Large intestine (tissue), 3 donors: ENCODE data around the gene ZNF516. TPM values are rescaled to one million over a fixed set of nuclear protein-coding genes. Genes with fewer than 3 reads are reported as not detected.

ENCODE experiments used
- DNase-seq, 2 donors: peaks; one replicate each; pipeline versions ENCODE4 v3.0.0 to v3.0.0-alpha.2; 2013
- H3K27ac ChIP-seq: one replicate; pipeline ENCODE4 v1.5.1; 2013; ENCODE audit warnings: low read length
- H3K27me3 ChIP-seq: 2 replicates; pipeline ENCODE4 v1.6.1; 2013; ENCODE audit warnings: low read length; ENCODE audit not compliant: control insufficient read depth, insufficient read depth
- H3K36me3 ChIP-seq: 2 replicates; pipeline ENCODE4 v1.6.1; 2013; ENCODE audit warnings: low read length; ENCODE audit not compliant: control insufficient read depth, insufficient read depth
- H3K4me1 ChIP-seq: one replicate; pipeline ENCODE4 v1.6.1; 2013; ENCODE audit warnings: low read length; ENCODE audit not compliant: control insufficient read depth, insufficient read depth
- H3K4me3 ChIP-seq: one replicate; pipeline ENCODE4 v1.5.1; 2013; ENCODE audit warnings: low read length
- H3K9me3 ChIP-seq: one replicate; pipeline ENCODE4 v1.6.1; 2013; ENCODE audit warnings: mild to moderate bottlenecking, low read depth, low read length, moderate library complexity; ENCODE audit not compliant: control insufficient read depth
- WGBS: methylation state at CpG from one replicate; pipeline ENCODE4 v1.1.5; 2013; ENCODE audit warnings: low lambda C conversion rate; ENCODE audit not compliant: insufficient coverage; 5-methylcytosine and 5-hydroxymethylcytosine counted together
- polyA plus RNA-seq: library from polyadenylated mRNA; unstranded; fragments of 120-200 nt; gene quantifications from one replicate; pipeline ENCODE4 v1.2.1, GENCODE V29; 2013

ZNF516 gene
- polyA plus RNA-seq, 1 donor = 18.4 TPM

DNA sequence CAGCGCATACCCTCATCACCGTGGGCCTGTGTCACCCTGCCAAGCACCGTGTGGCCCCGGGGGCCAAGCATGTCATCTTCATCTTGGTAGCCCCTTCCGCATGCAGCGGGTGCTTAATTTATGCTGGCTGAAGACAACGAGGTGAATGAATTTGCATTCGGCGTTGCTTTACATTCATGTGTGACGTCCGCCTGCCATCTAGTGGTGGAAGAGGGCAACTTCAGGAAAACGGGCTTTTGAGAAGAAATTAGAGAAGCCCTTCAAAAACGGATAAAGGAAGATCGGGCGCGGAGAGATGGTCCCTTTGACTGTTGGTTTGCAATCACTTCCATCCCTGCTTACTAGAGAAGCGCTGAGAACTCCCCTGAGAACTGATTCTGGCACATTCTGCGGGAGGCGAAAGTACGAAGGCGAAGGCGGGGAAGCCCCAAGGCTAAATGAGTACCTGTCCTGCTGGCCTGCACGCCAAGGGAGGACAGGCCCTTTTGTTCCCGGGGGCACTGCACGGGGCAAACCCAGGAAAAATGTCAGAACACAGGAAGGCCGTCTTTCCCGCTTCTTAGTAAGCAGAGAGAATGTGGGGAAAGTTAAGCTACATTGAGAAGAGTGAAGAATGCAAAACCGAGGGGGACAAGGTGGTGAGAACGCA, 145.9 kb downstream of the ZNF516 start:
- Histone ChIP-seq H3K27ac (no peak overlapping the region), H3K4me3 (no peak overlapping the region), H3K9me3 (peaks cover 6% of the 10 kb centered on the region), H3K27me3 (no peaks in the 10 kb centered on the region), H3K36me3 (no peaks in the 10 kb centered on the region), H3K4me1 (peaks cover 12% of the 10 kb centered on the region)
- peak; percentile 40 to 55 for DNase-seq
- 33% methylated on average over 5 of the region's 29 CpGs for WGBS

DNA sequence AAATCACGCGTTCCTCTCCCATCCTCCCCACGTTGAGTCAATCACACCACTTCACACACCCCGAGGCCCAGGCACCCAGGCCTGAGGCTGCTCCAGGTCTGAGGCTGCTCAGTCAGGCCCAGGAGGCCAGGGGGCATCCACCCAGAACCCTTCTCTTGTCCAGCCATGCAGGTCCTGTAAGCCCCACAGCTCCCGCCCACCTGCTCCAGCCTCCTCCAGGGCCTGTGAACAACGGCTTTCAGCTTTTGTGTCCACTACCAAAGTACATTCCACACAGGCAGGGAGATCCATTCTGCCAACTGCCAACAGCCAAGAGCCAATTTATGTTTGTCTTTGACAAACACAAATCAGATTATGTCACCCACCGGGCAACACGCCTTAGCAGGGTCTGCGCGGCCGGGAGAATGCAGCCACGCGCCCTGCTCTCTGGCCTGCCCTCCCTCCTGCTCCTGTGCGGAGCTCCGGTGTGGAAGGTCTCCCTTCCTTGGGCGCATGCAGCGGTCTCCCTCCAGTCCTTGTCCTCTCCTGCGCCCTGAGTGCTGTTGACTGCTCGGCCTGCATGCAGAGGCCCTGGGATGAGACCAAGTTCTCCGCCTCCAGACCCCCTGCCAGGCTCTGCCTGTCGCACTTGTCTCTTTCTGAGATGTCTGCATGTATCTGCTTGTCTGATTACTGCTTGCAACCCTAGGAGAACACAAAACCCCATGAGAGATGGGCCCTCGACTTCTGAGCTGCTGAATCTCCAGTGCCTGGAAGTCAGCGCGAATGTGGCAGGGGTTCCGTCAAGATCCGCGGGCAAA, 146.6 kb downstream of the ZNF516 start:
- no peak overlapping the region for H3K4me3 ChIP-seq
- H3K9me3 ChIP-seq = peaks cover 6% of the 10 kb centered on the region
- H3K27ac ChIP-seq = no peak overlapping the region
- no CpG with 5 or more reads among the region's 27 CpGs for WGBS
- DNase-seq = peak in 1 of 2 donors; percentile 19
- H3K36me3 ChIP-seq = no peaks in the 10 kb centered on the region
- peaks cover 12% of the 10 kb centered on the region for H3K4me1 ChIP-seq
- H3K27me3 ChIP-seq = no peaks in the 10 kb centered on the region

DNA sequence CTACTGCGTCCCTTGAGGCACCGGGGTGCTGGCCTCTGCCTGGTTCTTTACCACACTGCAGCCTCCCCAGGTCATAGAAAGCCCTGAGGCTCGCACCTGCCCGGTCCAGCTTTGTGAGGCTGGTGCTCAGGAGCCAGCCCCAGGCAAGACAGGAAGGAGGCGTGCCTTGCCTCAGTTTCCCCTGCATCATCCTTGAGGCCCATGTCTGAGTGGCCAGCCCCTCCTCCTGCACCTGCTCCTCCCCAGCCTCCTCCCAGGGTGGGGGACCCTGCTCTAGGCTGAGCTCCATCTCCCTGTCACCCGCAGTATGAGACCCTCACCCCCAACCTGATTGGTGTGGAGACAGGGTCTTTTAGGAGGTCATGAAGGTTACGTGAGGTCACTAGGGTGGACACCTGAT, 147.7 kb downstream of the ZNF516 start:
- Histone ChIP-seq H3K27me3 (no peaks in the 10 kb centered on the region), H3K36me3 (no peaks in the 10 kb centered on the region), H3K9me3 (peaks cover 6% of the 10 kb centered on the region), H3K4me3 (no peak overlapping the region), H3K4me1 (peaks cover 11% of the 10 kb centered on the region), H3K27ac (no peak overlapping the region)
- WGBS = no CpG with 5 or more reads among the region's 7 CpGs
- DNase-seq = no peak

DNA sequence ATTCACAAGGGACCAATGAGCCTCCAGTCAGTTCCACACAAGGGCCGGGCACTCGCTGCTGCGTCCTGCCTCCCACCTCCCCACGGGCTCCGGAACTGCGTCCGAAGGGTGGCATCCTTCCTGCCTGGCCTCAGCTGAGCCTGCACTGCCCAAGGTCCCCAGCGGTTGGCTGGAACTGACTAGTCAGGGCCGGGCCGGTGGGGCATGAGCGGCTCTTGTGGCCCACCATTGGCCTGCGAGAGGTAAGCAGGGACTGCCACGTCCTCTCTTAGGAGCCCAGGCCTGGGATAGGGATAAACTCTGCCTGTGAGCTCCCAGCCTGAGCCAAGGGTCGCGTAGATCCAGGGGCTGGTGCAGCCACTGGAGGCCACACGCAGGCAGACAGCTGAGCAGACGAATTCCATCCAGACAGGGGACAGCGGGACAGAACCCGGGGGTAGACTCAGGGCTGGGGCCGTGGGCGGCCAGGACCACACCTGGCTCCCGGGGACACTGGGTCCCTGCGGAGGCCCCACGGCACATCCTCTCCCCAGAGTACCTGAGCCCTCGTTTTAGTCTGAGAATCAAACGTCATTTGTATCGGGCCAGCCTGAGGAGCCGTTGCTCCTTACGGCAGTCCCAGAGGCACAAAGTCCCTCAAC, 148.4 kb downstream of the ZNF516 start:
- Histone ChIP-seq H3K27ac (no peak overlapping the region), H3K27me3 (no peaks in the 10 kb centered on the region), H3K36me3 (no peaks in the 10 kb centered on the region), H3K9me3 (peaks cover 6% of the 10 kb centered on the region), H3K4me3 (no peak overlapping the region), H3K4me1 (peaks cover 9% of the 10 kb centered on the region)
- DNase-seq = no peak
- WGBS = no CpG with 5 or more reads among the region's 29 CpGs

DNA sequence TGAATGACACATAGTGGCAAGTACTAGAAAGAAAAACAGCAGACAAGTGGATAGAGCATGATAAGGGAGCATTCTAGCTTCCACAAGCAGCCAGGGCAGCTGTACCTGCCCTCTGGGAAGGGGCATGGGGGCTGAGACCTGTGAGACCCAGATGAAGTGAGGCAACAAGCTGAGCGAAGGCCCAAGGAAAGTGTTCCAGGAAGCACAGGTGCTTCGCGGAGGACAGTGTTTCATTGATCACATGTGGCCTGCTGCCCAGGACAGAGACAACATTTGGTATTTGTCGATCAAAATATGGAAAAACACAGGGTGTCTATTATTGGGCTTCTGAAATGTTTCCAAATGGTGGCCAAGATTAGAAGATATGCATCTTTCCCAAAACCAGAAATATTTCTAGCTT, 149.1 kb downstream of the ZNF516 start:
- no peak overlapping the region for H3K4me3 ChIP-seq
- no peak overlapping the region for H3K27ac ChIP-seq
- H3K27me3 ChIP-seq = no peaks in the 10 kb centered on the region
- peaks cover 9% of the 10 kb centered on the region for H3K4me1 ChIP-seq
- H3K36me3 ChIP-seq = no peaks in the 10 kb centered on the region
- H3K9me3 ChIP-seq = peaks cover 6% of the 10 kb centered on the region
- no CpG with 5 or more reads among the region's 4 CpGs for WGBS
- no peak for DNase-seq

DNA sequence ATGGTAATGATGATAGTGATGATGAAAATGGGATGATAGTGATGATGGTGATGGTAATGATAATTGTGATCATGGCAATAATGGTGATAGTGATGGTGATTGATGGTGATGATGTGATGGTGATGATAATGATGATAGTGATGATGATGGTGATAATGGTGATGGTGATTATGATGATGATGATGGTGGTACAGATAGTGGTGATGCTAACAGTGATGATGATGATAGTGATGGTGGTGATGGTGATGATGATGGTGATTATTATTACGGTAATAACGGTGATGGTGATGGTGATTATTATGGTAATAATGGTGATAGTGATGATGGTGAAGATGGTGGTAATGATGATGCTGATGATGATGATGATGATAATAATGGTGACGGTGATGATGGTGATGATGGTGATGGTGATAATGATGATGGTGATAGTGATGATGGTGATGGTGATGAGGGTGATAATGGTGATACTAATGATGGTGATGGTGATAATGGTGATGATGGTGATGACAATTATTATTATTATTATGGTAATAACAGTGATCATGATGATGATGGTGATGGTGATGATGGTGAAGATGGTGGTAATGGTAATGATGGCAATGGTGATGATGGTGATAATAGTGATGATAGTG, 151.0 kb downstream of the ZNF516 start:
- no peak for DNase-seq
- no peak overlapping the region for H3K4me3 ChIP-seq

DNA sequence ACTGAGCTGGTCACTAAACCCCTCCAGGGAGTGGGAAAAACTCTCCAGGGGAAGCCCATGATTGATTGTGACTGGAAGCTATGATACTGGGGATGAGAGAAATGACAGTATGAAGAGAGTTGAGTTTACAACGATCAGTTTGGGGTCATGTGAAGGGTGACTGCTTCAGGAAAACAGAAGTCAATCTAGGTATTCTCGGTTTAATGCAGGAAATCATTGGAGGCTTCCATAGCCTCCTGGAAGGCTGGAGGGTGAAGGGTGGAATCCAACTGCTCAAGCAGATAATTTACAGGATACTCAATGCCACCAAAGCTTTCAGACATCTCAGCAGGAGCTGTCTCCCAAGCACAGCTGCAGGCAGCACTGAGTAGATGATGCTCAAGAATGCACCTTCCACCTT, 154.6 kb downstream of the ZNF516 start:
- Histone ChIP-seq H3K9me3 (no peaks in the 10 kb centered on the region), H3K27me3 (no peaks in the 10 kb centered on the region), H3K27ac (no peak overlapping the region), H3K4me1 (no peaks in the 10 kb centered on the region), H3K4me3 (no peak overlapping the region), H3K36me3 (no peaks in the 10 kb centered on the region)
- DNase-seq = no peak
- WGBS = no CpG with 5 or more reads among the region's 2 CpGs

More for the DNA sequence above, 151.0 kb downstream of the ZNF516 start:
- peaks cover 9% of the 10 kb centered on the region for H3K4me1 ChIP-seq
- WGBS = 100% methylated on average over 2 of the region's 3 CpGs
- H3K36me3 ChIP-seq = no peaks in the 10 kb centered on the region
- H3K27ac ChIP-seq = no peak overlapping the region
- H3K9me3 ChIP-seq = no peaks in the 10 kb centered on the region
- H3K27me3 ChIP-seq = no peaks in the 10 kb centered on the region

DNA sequence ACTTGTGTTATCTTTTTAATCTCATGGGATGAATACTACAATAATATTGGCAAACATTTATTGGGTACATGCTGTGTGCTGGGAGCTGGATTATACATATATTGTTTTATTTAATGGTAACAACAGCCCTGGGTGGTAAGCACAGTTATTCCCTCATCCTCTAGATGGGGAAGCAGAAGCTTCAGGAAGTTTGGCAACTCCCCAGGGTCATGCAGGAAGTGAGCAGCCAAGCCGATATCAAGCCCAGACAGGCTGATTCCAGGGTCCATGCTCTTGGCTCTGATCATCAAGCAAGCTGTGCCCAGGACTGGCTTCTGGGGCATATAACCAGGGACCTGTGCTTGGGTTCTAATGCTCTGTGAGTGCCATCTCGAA, 155.8 kb downstream of the ZNF516 start:
- H3K9me3 ChIP-seq = no peaks in the 10 kb centered on the region
- no peaks in the 10 kb centered on the region for H3K4me1 ChIP-seq
- no peak for DNase-seq
- H3K27ac ChIP-seq = no peak overlapping the region
- H3K27me3 ChIP-seq = no peaks in the 10 kb centered on the region
- no peak overlapping the region for H3K4me3 ChIP-seq
- H3K36me3 ChIP-seq = no peaks in the 10 kb centered on the region
- no CpG with 5 or more reads among the region's 2 CpGs for WGBS

DNA sequence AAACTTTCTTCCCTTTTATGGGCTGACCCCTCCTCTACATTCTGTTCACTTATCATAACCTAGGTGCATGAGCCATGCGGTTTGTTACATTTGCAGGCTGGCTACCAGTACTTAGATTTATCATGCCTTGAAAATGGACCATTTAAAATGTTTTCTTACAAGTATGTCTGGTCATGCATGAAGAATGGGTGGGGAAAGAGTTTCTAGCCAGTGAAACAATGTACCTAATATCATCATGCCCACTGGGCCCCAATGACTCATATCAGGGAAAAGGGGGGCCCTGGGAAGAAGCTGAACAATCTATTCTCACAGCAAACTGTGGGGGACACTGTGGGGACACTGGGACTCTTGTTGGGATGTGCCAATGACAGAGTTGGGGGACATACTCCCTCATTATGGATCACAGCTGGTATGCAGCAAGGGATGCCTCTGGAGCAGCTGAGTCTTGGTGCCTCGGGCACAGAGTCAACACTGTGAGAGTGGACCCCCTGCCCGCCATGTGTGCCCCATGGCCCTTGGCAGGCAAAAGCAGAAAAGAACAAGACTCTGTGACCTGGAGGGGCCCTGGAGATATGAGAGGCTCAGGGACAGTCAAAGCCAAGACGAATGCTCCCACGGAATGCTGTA, 156.3 kb downstream of the ZNF516 start:
- H3K36me3 ChIP-seq = no peaks in the 10 kb centered on the region
- no peaks in the 10 kb centered on the region for H3K4me1 ChIP-seq
- WGBS = 80% methylated on average over 1 of the region's 5 CpGs
- H3K27ac ChIP-seq = no peak overlapping the region
- DNase-seq = no peak
- no peak overlapping the region for H3K4me3 ChIP-seq
- no peaks in the 10 kb centered on the region for H3K27me3 ChIP-seq
- H3K9me3 ChIP-seq = no peaks in the 10 kb centered on the region

DNA sequence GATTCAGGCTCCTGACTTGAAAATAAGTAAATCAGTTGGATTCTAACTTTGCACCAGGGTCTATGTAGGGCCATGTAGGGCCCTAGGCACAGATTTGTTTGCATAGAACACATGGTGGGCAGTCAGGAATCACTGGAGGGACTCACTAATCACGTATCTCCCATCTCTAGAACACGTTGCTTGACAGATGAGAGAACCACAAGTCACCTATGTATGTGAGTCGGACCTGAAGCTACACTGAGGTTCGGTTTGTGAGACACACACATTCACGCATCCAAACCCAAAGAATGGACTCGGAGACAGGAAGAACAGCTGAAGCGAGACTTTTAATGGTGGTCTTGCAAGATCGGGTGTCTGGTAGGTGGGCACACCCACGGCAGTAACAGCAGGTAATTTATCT, 157.0 kb downstream of the ZNF516 start:
- WGBS = no CpG with 5 or more reads among the region's 9 CpGs
- no peak for DNase-seq
- Histone ChIP-seq H3K9me3 (no peaks in the 10 kb centered on the region), H3K4me1 (no peaks in the 10 kb centered on the region), H3K36me3 (no peaks in the 10 kb centered on the region), H3K27me3 (no peaks in the 10 kb centered on the region), H3K27ac (no peak overlapping the region), H3K4me3 (no peak overlapping the region)
